HEK293 (cell line): ENCODE results near the gene LSM10.

Experiments
- CTCF ChIA-PET: fragments of 350-600 bp; formaldehyde crosslinking; extraction: SDS; loops from one replicate; lab custom pipeline; 2021; ENCODE audit warnings: antibody characterized with exemption; lab: Yijun Ruan, JAX
- POLR2A ChIA-PET: fragments of 300-600 bp; formaldehyde crosslinking; extraction: SDS; loops from one replicate; lab custom pipeline; 2020; ENCODE audit warnings: antibody characterized with exemption, inconsistent platforms; lab: Yijun Ruan, JAX
- H3K27ac ChIP-seq: fragments of 200-500 bp; sonication (Bioruptor generic); 2 replicates; pipeline ENCODE4 v1.5.1; 2014; ENCODE audit warnings: low read depth, low read length, control low read depth, inconsistent platforms; ENCODE audit errors: extremely low read depth
- H3K36me3 ChIP-seq, 2 experiments: fragments of 200-500 bp in 1 of 2; sonication (Bioruptor generic) in 1 of 2; 1 replicate in 1 of 2; 2 replicates in 1 of 2; pipeline ENCODE4 v1.5.1; 2014 to 2017; ENCODE audit warnings: inconsistent platforms in 2 of 2, low read length in 2 of 2; ENCODE audit not compliant: control insufficient read depth in 2 of 2, insufficient read depth in 1 of 2
- H3K4me1 ChIP-seq: fragments of 200-500 bp; sonication (Bioruptor generic); 2 replicates; pipeline ENCODE4 v1.5.1; 2014; ENCODE audit warnings: mild to moderate bottlenecking, low read length, inconsistent platforms; ENCODE audit not compliant: control insufficient read depth, insufficient read depth
- H3K4me3 ChIP-seq: 2 replicates; pipeline ENCODE4 v1.5.1; 2011; ENCODE audit warnings: low read depth, mild to moderate bottlenecking, control low read depth, low read length, moderate library complexity
- H3K9me3 ChIP-seq: fragments of 200-500 bp; sonication (Bioruptor generic); 2 replicates; pipeline ENCODE4 v1.5.1; 2014; ENCODE audit warnings: low read depth, low read length, inconsistent platforms; ENCODE audit not compliant: control insufficient read depth, insufficient read depth
- GLI4 ChIP-seq: fragments of 450-650 bp; formaldehyde crosslinking; IDR thresholded peaks from 2 replicates; pipeline ENCODE4 v1.5.1; 2016; ENCODE audit warnings: missing biosample characterization, missing genetic modification characterization
- GLIS1 ChIP-seq: fragments of 450-650 bp; formaldehyde crosslinking; IDR thresholded peaks from 2 replicates; pipeline ENCODE4 v1.5.1; 2016; ENCODE audit warnings: missing biosample characterization, missing genetic modification characterization
- MEIS1 ChIP-seq: sonication (generic); formaldehyde crosslinking; IDR thresholded peaks from 2 replicates; pipeline ENCODE4 v1.8.1; 2022; ENCODE audit warnings: missing genetic modification reagents, mild to moderate bottlenecking, borderline replicate concordance
- PRDM1 ChIP-seq: fragments of 450-650 bp; formaldehyde crosslinking; IDR thresholded peaks from 2 replicates; pipeline ENCODE4; 2016; ENCODE audit warnings: missing biosample characterization, missing genetic modification characterization
- ZBTB1 ChIP-seq: fragments of 450-650 bp; formaldehyde crosslinking; IDR thresholded peaks from 2 replicates; pipeline ENCODE4 v1.5.1; 2016; ENCODE audit warnings: missing biosample characterization, missing genetic modification characterization
- ZFP3 ChIP-seq: fragments of 450-650 bp; formaldehyde crosslinking; IDR thresholded peaks from 2 replicates; pipeline ENCODE4 v1.5.1; 2016; ENCODE audit warnings: low read depth, missing biosample characterization, missing genetic modification characterization
- ZFP41 ChIP-seq: fragments of 450-650 bp; formaldehyde crosslinking; IDR thresholded peaks from 2 replicates; pipeline ENCODE4 v1.5.1; 2016; ENCODE audit warnings: missing biosample characterization, missing genetic modification characterization, borderline replicate concordance
- ZNF132 ChIP-seq: fragments of 450-650 bp; formaldehyde crosslinking; IDR thresholded peaks from 2 replicates; pipeline ENCODE4 v1.5.1; 2017; ENCODE audit warnings: missing biosample characterization, missing genetic modification characterization, borderline replicate concordance
- ZNF138 ChIP-seq: fragments of 450-650 bp; formaldehyde crosslinking; IDR thresholded peaks from 2 replicates; pipeline ENCODE4 v1.5.1; 2016; ENCODE audit warnings: missing biosample characterization, missing genetic modification characterization, borderline replicate concordance
- ZNF202 ChIP-seq: fragments of 450-650 bp; formaldehyde crosslinking; IDR thresholded peaks from 2 replicates; pipeline ENCODE4 v1.5.1; 2016; ENCODE audit warnings: missing biosample characterization, missing genetic modification characterization, borderline replicate concordance
- ZNF239 ChIP-seq: fragments of 450-650 bp; formaldehyde crosslinking; IDR thresholded peaks from 2 replicates; pipeline ENCODE4 v1.5.1; 2016; ENCODE audit warnings: missing biosample characterization, missing genetic modification characterization
- ZNF248 ChIP-seq: fragments of 450-650 bp; formaldehyde crosslinking; IDR thresholded peaks from 2 replicates; pipeline ENCODE4 v1.5.1; 2017; ENCODE audit warnings: missing biosample characterization, missing genetic modification characterization
- ZNF530 ChIP-seq: fragments of 450-650 bp; formaldehyde crosslinking; IDR thresholded peaks from 2 replicates; pipeline ENCODE4 v1.5.1; 2016; ENCODE audit warnings: low read depth, missing biosample characterization, missing genetic modification characterization
- ZNF555 ChIP-seq: fragments of 450-650 bp; formaldehyde crosslinking; conservative IDR thresholded peaks from 2 replicates; pipeline ENCODE4 v1.5.1; 2017; ENCODE audit warnings: missing biosample characterization, mild to moderate bottlenecking, missing genetic modification characterization, inconsistent platforms
- TF ChIP-seq, protein P1 (sequence below): fragments of 450-650 bp; formaldehyde crosslinking; IDR thresholded peaks from 2 replicates; pipeline ENCODE4 v1.5.1; 2016; ENCODE audit warnings: missing biosample characterization, missing genetic modification characterization
- TF ChIP-seq, protein P2 (sequence below): fragments of 450-650 bp; formaldehyde crosslinking; IDR thresholded peaks from 2 replicates; pipeline ENCODE4 v1.5.1; 2017; ENCODE audit warnings: missing biosample characterization, missing genetic modification characterization
- TF ChIP-seq, protein P3 (sequence below): fragments of 450-650 bp; formaldehyde crosslinking; IDR thresholded peaks from 2 replicates; pipeline ENCODE4 v1.5.1; 2016; ENCODE audit warnings: missing biosample characterization, missing genetic modification characterization
- TF ChIP-seq, protein P4 (sequence below): fragments of 450-650 bp; formaldehyde crosslinking; IDR thresholded peaks from 2 replicates; pipeline ENCODE4 v1.5.1; 2016; ENCODE audit warnings: missing biosample characterization, missing genetic modification characterization
- TF ChIP-seq, protein P5 (sequence below): fragments of 450-650 bp; formaldehyde crosslinking; IDR thresholded peaks from 2 replicates; pipeline ENCODE4 v1.5.1; 2016; ENCODE audit warnings: missing biosample characterization, missing genetic modification characterization
- TF ChIP-seq, protein P6 (sequence below): fragments of 450-650 bp; formaldehyde crosslinking; IDR thresholded peaks from 2 replicates; pipeline ENCODE4 v1.5.1; 2017; ENCODE audit warnings: missing biosample characterization, missing genetic modification characterization

LSM10 gene

DNA sequence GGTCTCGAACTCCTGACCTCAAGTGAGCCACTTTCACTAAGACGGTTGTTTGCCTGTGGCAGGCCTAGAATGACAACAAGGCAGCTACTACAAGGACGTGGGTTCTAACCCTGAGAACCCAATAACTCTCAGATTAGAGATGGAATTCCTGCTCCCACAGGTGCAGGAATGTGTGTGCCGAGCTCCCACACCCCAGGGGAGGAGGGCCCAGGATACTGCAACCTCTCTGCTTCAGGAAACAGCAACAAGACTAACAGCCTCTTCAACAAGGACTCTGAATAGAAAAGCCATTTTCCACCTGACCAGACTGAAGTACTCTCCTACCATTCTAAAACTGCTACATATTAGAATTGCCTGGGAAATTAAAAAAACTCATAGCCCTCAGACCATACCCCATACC, 4.9 kb downstream of the LSM10 start:
- Histone ChIP-seq H3K4me1 (no peaks in the 10 kb centered on the region), H3K27ac (no peak overlapping the region)
- CTCF ChIA-PET, result no interaction called here
- TF ChIP-seq PRDM1 (tag by site-specific recombination) (0 out of 2 replicates have a peak, but pooled peaks have one; percentile 2), ZNF248 (no peak)
- TF ChIP-seq, all 188 proteins: peak for 1
- H3K9me3 ChIP-seq, result no peaks in the 10 kb centered on the region
- H3K4me3 ChIP-seq, result no peak overlapping the region
- POLR2A ChIA-PET, result interaction anchor here (0.5 kb wide), 1 partner anchor 36 kb away, joined by 3 read pairs; no protein-coding TSS in a partner anchor
- peaks cover 10 to 49% of the 10 kb centered on the region in 2 experiments; a peak in 2 of 3 replicates for H3K36me3 ChIP-seq

DNA sequence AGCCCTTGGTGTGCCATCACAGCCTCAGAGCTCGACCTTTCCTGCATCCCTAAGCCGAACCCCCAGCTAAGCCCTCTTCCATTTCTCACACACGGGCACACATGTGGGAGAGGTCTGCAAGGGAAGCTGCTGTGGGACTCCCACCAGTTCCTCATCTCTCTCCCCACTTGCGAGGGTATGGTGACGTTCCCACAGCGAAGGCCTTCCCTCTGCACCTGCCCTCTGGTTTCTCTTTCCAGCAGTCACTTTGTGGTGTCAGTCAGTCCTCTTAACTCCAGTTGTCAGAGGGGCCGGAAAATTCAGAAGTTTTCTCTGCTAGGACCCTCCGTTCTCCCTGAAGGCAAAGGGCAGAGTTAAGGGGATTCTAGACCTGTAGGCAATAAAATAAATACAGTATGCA, 6.4 kb downstream of the LSM10 start:
- H3K36me3 ChIP-seq, result peaks cover 10 to 49% of the 10 kb centered on the region in 2 experiments; a peak in 2 of 3 replicates
- H3K9me3 ChIP-seq, result no peaks in the 10 kb centered on the region
- TF ChIP-seq, protein P1, sequence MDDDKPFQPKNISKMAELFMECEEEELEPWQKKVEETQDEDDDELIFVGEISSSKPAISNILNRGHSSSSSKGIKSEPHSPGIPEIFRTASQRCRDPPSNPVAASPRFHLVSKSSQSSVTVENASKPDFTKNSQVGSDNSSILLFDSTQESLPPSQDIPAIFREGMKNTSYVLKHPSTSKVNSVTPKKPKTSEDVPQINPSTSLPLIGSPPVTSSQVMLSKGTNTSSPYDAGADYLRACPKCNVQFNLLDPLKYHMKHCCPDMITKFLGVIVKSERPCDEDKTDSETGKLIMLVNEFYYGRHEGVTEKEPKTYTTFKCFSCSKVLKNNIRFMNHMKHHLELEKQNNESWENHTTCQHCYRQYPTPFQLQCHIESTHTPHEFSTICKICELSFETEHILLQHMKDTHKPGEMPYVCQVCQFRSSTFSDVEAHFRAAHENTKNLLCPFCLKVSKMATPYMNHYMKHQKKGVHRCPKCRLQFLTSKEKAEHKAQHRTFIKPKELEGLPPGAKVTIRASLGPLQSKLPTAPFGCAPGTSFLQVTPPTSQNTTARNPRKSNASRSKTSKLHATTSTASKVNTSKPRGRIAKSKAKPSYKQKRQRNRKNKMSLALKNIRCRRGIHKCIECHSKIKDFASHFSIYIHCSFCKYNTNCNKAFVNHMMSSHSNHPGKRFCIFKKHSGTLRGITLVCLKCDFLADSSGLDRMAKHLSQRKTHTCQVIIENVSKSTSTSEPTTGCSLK, result no peak
- TF ChIP-seq, protein P2, sequence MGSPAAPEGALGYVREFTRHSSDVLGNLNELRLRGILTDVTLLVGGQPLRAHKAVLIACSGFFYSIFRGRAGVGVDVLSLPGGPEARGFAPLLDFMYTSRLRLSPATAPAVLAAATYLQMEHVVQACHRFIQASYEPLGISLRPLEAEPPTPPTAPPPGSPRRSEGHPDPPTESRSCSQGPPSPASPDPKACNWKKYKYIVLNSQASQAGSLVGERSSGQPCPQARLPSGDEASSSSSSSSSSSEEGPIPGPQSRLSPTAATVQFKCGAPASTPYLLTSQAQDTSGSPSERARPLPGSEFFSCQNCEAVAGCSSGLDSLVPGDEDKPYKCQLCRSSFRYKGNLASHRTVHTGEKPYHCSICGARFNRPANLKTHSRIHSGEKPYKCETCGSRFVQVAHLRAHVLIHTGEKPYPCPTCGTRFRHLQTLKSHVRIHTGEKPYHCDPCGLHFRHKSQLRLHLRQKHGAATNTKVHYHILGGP (tag by site-specific recombination), result no peak
- TF ChIP-seq ZFP41 (tag by site-specific recombination) (no peak), ZBTB1 (tag by site-specific recombination) (no peak), GLIS1 (tag by site-specific recombination) (no peak), ZNF138 (tag by site-specific recombination) (no peak), ZNF530 (tag by site-specific recombination) (no peak), ZNF202 (tag by site-specific recombination) (no peak), ZNF239 (no peak), MEIS1 (CRISPR knock-in tag) (no peak), ZFP3 (tag by site-specific recombination) (no peak), ZNF132 (tag by site-specific recombination) (no peak), ZNF555 (tag by site-specific recombination) (no peak), GLI4 (no peak)
- TF ChIP-seq, protein P3, sequence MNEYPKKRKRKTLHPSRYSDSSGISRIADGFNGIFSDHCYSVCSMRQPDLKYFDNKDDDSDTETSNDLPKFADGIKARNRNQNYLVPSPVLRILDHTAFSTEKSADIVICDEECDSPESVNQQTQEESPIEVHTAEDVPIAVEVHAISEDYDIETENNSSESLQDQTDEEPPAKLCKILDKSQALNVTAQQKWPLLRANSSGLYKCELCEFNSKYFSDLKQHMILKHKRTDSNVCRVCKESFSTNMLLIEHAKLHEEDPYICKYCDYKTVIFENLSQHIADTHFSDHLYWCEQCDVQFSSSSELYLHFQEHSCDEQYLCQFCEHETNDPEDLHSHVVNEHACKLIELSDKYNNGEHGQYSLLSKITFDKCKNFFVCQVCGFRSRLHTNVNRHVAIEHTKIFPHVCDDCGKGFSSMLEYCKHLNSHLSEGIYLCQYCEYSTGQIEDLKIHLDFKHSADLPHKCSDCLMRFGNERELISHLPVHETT (tag by site-specific recombination), result no peak
- TF ChIP-seq, protein P4, sequence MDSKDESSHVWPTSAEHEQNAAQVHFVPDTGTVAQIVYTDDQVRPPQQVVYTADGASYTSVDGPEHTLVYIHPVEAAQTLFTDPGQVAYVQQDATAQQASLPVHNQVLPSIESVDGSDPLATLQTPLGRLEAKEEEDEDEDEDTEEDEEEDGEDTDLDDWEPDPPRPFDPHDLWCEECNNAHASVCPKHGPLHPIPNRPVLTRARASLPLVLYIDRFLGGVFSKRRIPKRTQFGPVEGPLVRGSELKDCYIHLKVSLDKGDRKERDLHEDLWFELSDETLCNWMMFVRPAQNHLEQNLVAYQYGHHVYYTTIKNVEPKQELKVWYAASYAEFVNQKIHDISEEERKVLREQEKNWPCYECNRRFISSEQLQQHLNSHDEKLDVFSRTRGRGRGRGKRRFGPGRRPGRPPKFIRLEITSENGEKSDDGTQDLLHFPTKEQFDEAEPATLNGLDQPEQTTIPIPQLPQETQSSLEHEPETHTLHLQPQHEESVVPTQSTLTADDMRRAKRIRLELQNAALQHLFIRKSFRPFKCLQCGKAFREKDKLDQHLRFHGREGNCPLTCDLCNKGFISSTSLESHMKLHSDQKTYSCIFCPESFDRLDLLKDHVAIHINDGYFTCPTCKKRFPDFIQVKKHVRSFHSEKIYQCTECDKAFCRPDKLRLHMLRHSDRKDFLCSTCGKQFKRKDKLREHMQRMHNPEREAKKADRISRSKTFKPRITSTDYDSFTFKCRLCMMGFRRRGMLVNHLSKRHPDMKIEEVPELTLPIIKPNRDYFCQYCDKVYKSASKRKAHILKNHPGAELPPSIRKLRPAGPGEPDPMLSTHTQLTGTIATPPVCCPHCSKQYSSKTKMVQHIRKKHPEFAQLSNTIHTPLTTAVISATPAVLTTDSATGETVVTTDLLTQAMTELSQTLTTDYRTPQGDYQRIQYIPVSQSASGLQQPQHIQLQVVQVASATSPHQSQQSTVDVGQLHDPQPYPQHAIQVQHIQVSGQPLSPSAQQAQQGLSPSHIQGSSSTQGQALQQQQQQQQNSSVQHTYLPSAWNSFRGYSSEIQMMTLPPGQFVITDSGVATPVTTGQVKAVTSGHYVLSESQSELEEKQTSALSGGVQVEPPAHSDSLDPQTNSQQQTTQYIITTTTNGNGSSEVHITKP (tag by site-specific recombination), result no peak
- TF ChIP-seq, protein P5, sequence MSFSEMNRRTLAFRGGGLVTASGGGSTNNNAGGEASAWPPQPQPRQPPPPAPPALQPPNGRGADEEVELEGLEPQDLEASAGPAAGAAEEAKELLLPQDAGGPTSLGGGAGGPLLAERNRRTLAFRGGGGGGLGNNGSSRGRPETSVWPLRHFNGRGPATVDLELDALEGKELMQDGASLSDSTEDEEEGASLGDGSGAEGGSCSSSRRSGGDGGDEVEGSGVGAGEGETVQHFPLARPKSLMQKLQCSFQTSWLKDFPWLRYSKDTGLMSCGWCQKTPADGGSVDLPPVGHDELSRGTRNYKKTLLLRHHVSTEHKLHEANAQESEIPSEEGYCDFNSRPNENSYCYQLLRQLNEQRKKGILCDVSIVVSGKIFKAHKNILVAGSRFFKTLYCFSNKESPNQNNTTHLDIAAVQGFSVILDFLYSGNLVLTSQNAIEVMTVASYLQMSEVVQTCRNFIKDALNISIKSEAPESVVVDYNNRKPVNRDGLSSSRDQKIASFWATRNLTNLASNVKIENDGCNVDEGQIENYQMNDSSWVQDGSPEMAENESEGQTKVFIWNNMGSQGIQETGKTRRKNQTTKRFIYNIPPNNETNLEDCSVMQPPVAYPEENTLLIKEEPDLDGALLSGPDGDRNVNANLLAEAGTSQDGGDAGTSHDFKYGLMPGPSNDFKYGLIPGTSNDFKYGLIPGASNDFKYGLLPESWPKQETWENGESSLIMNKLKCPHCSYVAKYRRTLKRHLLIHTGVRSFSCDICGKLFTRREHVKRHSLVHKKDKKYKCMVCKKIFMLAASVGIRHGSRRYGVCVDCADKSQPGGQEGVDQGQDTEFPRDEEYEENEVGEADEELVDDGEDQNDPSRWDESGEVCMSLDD, result no peak
- TF ChIP-seq, protein P6, sequence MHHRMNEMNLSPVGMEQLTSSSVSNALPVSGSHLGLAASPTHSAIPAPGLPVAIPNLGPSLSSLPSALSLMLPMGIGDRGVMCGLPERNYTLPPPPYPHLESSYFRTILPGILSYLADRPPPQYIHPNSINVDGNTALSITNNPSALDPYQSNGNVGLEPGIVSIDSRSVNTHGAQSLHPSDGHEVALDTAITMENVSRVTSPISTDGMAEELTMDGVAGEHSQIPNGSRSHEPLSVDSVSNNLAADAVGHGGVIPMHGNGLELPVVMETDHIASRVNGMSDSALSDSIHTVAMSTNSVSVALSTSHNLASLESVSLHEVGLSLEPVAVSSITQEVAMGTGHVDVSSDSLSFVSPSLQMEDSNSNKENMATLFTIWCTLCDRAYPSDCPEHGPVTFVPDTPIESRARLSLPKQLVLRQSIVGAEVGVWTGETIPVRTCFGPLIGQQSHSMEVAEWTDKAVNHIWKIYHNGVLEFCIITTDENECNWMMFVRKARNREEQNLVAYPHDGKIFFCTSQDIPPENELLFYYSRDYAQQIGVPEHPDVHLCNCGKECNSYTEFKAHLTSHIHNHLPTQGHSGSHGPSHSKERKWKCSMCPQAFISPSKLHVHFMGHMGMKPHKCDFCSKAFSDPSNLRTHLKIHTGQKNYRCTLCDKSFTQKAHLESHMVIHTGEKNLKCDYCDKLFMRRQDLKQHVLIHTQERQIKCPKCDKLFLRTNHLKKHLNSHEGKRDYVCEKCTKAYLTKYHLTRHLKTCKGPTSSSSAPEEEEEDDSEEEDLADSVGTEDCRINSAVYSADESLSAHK (tag by site-specific recombination), result no peak
- H3K27ac ChIP-seq, result no peak overlapping the region
- POLR2A ChIA-PET, result no interaction called here
- H3K4me1 ChIP-seq, result peaks cover 3% of the 10 kb centered on the region
- CTCF ChIA-PET, result no interaction called here
- H3K4me3 ChIP-seq, result no peak overlapping the region
